Activated T-helper 1 cell treated with anti-CD3 and anti-CD28 coated beads, Interleukin-12 subunit alpha, Interleukin-12 subunit beta, Interleukin-2, Interleukin-4 antibody, amounts not matched to agents 30 ng/mL and 10 ng/mL and 1 ng/mL, durations not matched to agents 14 hours and 24 hours and 36 hours (primary cell): ENCODE measurements around the gene CYP19A1. TPM values are rescaled to one million over a fixed set of nuclear protein-coding genes. Genes with fewer than 3 reads are reported as not detected.

Source experiments
- DNase-seq: peaks from one replicate; pipeline ENCODE4 v3.0.0; 2021; ENCODE audit warnings: low spot score
- H3K27ac Mint-ChIP-seq: one replicate; pipeline ENCODE4 v1.8.0; 2021; ENCODE audit warnings: mild to moderate bottlenecking, mixed read lengths
- H3K27me3 Mint-ChIP-seq: one replicate; pipeline ENCODE4 v1.8.0; 2022; ENCODE audit warnings: mild to moderate bottlenecking, moderate library complexity, mixed read lengths; ENCODE audit not compliant: insufficient read depth
- H3K36me3 Mint-ChIP-seq: one replicate; pipeline ENCODE4 v1.8.0; 2021; ENCODE audit warnings: low read depth, mixed read lengths
- H3K4me1 Mint-ChIP-seq: one replicate; pipeline ENCODE4 v1.8.0; 2021; ENCODE audit warnings: low read depth, mixed read lengths
- H3K4me3 Mint-ChIP-seq: one replicate; pipeline ENCODE4 v1.8.0; 2021; ENCODE audit warnings: mild to moderate bottlenecking, moderate library complexity, mixed read lengths
- H3K9me3 Mint-ChIP-seq: one replicate; pipeline ENCODE4 v1.8.0; 2021; ENCODE audit warnings: mixed read lengths
- intact Hi-C: fragments of 100-400 bp; cut with micrococcal nuclease; formaldehyde crosslinking; loops from one replicate; pipeline ENCODE4 v1.15.1; 2024
- total RNA-seq: library from RNA; stranded (reverse); gene quantifications from 2 replicates; pipeline ENCODE4 v1.2.3, GENCODE V29; 2022

CYP19A1 gene
- total RNA-seq, 1 donor from 2014 or later, result 0.23 TPM

GRCh38 chr15:51350723-51351122, 12.3 kb upstream of the CYP19A1 start:
- no peaks in the 10 kb centered on the region for H3K36me3 Mint-ChIP-seq
- intact Hi-C loops, result no loop called here
- no peaks in the 10 kb centered on the region for H3K9me3 Mint-ChIP-seq
- no peak overlapping the region for H3K27ac Mint-ChIP-seq
- no peak overlapping the region for H3K4me3 Mint-ChIP-seq
- no peaks in the 10 kb centered on the region for H3K4me1 Mint-ChIP-seq
- DNase-seq, result no peak
- peaks cover 5% of the 10 kb centered on the region for H3K27me3 Mint-ChIP-seq

DNA sequence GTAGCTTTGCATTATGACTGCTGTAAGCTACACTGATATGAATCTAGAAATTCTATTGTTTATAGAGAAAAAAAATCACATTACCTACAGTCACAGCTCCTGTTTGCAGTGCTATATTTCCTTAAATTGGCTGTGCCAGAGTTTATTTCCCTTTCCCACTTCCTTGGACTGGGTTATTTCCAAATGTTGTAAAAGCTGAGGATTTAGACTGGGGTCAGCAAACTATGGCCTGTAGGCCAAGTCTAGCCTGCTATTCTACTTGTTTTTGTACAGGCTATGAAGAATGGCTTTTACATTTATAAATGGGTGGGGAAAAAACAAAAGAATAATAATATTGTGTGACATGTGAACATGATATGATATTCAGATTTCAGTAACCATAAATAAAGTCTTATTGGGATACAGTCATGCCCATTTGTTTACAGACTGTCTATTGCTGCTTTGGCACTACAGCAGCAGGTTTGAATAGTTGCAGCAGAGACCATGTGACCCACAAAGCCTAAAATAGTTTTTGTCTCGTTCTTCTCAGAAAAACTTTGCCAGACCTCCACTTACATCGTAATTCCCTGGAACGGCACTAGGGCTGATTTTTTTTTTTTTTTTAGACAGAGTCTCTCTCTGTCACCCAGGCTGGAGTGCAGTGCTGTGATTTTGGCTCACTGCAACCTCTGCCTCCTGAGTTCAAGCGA, 10.9 kb upstream of the CYP19A1 start:
- Mint-ChIP-seq H3K36me3 (no peaks in the 10 kb centered on the region), H3K27ac (no peak overlapping the region), H3K9me3 (no peaks in the 10 kb centered on the region), H3K4me1 (no peaks in the 10 kb centered on the region), H3K27me3 (peaks cover 10% of the 10 kb centered on the region), H3K4me3 (no peak overlapping the region)
- DNase-seq, result no peak
- intact Hi-C loops, result no loop called here

DNA sequence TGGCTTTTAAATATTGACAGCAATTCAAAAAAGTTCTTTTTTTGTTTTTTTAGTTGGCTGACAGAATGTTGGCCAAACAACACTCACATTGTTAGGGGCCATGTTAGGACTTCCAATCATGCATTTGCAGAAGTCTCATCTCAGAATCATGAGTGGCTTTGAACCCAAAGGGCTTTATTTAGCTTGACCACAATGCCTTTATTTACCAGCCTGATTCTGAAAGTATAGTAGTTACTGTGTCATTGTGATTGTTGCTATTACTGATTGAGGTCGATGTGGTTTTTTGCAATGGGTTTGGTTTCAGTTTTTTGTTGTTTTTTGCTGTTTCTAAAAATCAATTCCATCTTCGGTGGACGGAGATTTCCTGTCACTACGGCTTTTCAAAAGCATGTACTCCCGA, 10.3 kb upstream of the CYP19A1 start:
- Mint-ChIP-seq H3K27ac (no peak overlapping the region), H3K4me3 (no peak overlapping the region), H3K9me3 (no peaks in the 10 kb centered on the region), H3K36me3 (no peaks in the 10 kb centered on the region), H3K27me3 (peaks cover 14% of the 10 kb centered on the region), H3K4me1 (no peaks in the 10 kb centered on the region)
- intact Hi-C loops, result no loop called here
- no peak for DNase-seq

GRCh38 chr15:51346136-51346535, 7.7 kb upstream of the CYP19A1 start:
- H3K27me3 Mint-ChIP-seq, result peaks cover 25% of the 10 kb centered on the region
- intact Hi-C loops, result no loop called here
- no peak for DNase-seq

GRCh38 chr15:51343466-51343865, 5.1 kb upstream of the CYP19A1 start:
- H3K9me3 Mint-ChIP-seq, result no peaks in the 10 kb centered on the region
- H3K4me3 Mint-ChIP-seq, result no peak overlapping the region
- no peak overlapping the region for H3K27ac Mint-ChIP-seq
- no peaks in the 10 kb centered on the region for H3K4me1 Mint-ChIP-seq
- no peak for DNase-seq
- H3K36me3 Mint-ChIP-seq, result no peaks in the 10 kb centered on the region
- H3K27me3 Mint-ChIP-seq, result peaks cover 33% of the 10 kb centered on the region
- intact Hi-C loops, result no loop called here

More at GRCh38 chr15:51346136-51346535, 7.7 kb upstream of the CYP19A1 start:
- no peaks in the 10 kb centered on the region for H3K9me3 Mint-ChIP-seq
- no peaks in the 10 kb centered on the region for H3K4me1 Mint-ChIP-seq
- H3K4me3 Mint-ChIP-seq, result no peak overlapping the region
- no peak overlapping the region for H3K27ac Mint-ChIP-seq
- no peaks in the 10 kb centered on the region for H3K36me3 Mint-ChIP-seq

GRCh38 chr15:51342227-51342999, 4.0 kb upstream of the CYP19A1 start:
- no peak for DNase-seq
- H3K27me3 Mint-ChIP-seq, result peaks cover 31% of the 10 kb centered on the region
- no peaks in the 10 kb centered on the region for H3K36me3 Mint-ChIP-seq
- intact Hi-C loops, result no loop called here
- H3K9me3 Mint-ChIP-seq, result no peaks in the 10 kb centered on the region
- H3K4me3 Mint-ChIP-seq, result no peak overlapping the region
- H3K27ac Mint-ChIP-seq, result no peak overlapping the region
- no peaks in the 10 kb centered on the region for H3K4me1 Mint-ChIP-seq

DNA sequence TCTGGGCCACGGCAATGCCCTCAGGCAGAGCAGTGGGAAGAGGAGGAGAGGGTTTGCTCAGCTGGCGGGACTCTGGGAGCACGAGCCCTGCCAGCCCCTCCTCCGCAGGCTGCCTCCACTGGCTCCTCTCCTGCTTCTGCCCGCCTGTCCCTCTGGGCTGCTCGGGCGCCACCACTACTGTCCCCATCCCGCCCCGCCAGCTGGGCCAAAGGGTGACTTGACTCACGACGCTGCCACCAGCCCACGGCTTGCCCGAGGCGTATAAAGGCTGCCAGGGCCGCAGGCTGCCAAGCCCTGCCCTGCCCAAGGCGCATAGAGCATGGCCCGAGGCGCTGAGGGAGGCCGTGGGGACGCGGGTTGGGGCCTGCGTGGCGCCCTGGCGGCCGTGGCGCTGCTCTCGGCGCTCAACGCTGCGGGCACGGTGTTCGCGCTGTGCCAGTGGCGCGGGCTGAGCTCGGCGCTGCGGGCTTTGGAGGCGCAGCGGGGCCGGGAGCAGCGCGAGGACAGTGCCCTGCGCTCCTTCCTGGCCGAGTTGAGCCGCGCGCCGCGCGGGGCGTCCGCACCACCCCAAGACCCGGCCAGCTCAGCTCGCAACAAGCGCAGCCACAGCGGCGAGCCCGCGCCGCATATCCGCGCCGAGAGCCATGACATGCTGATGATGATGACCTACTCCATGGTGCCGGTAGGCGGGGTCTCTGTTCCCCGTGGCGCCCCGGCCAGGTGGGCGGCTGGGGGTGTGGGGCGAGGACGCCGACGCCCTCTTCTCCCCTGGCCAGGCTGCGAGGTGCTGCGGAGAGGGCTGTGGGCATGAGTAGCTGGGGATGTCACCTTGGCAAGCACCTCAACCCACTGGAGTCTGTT, 3.2 kb upstream of the CYP19A1 start, which contains the start of gene GLDN:
GLDN (plus strand) TSS at position 290 of the 861 bp plus-strand sequence; CDS start at position 320, 30 bp downstream.
- Mint-ChIP-seq H3K27me3 (peaks cover 31% of the 10 kb centered on the region), H3K36me3 (no peaks in the 10 kb centered on the region), H3K4me1 (no peaks in the 10 kb centered on the region), H3K9me3 (no peaks in the 10 kb centered on the region), H3K27ac (no peak within 1 kb of the TSS), H3K4me3 (no peak within 1 kb of the TSS)
- DNase-seq, result no peak
- intact Hi-C loops, result no loop called here

GRCh38 chr15:51335538-51336410, 2.6 kb downstream of the CYP19A1 start:
- intact Hi-C loops, result no loop called here

GRCh38 chr15:51335087-51335486, 3.3 kb downstream of the CYP19A1 start:
- Mint-ChIP-seq H3K36me3 (no peaks in the 10 kb centered on the region), H3K27me3 (peaks cover 2% of the 10 kb centered on the region), H3K9me3 (no peaks in the 10 kb centered on the region), H3K4me3 (no peak overlapping the region), H3K27ac (no peak overlapping the region), H3K4me1 (no peaks in the 10 kb centered on the region)
- intact Hi-C loops, result no loop called here
- DNase-seq, result no peak

More at GRCh38 chr15:51335538-51336410, 2.6 kb downstream of the CYP19A1 start:
- DNase-seq, result no peak
- no peaks in the 10 kb centered on the region for H3K36me3 Mint-ChIP-seq
- H3K27ac Mint-ChIP-seq, result peak overlapping the region; percentile 46
- H3K4me3 Mint-ChIP-seq, result no peak overlapping the region
- H3K9me3 Mint-ChIP-seq, result no peaks in the 10 kb centered on the region
- H3K27me3 Mint-ChIP-seq, result peaks cover 9% of the 10 kb centered on the region
- H3K4me1 Mint-ChIP-seq, result no peaks in the 10 kb centered on the region

DNA sequence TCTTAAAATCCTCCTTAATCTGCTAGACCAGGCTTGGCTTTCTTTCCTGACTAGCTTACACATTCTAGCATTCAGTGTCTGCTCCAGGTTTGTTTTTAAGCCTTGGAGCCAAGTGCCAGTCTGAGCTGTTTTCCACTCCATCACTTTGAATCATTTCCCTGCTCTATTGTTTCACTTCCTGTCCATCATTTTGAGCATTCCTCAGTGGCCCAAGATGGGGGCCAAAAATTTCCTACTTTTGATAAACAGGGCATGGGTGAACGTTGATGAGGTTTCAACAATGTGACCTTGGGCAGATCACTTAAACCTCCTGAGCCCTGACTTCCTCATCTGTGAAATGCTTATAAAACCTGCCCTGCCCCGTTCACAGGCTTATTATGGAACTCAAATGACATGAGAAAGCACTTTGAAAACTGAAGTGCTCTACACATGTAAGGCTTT, 4.4 kb downstream of the CYP19A1 start:
- H3K36me3 Mint-ChIP-seq, result no peaks in the 10 kb centered on the region
- peaks cover 2% of the 10 kb centered on the region for H3K27me3 Mint-ChIP-seq
- no peaks in the 10 kb centered on the region for H3K9me3 Mint-ChIP-seq
- no peaks in the 10 kb centered on the region for H3K4me1 Mint-ChIP-seq
- DNase-seq, result no peak
- intact Hi-C loops, result no loop called here
- no peak overlapping the region for H3K4me3 Mint-ChIP-seq
- H3K27ac Mint-ChIP-seq, result no peak overlapping the region

GRCh38 chr15:51333571-51333970, 4.8 kb downstream of the CYP19A1 start:
- Mint-ChIP-seq H3K4me3 (no peak overlapping the region), H3K27me3 (peaks cover 2% of the 10 kb centered on the region), H3K4me1 (no peaks in the 10 kb centered on the region), H3K27ac (no peak overlapping the region), H3K36me3 (no peaks in the 10 kb centered on the region), H3K9me3 (no peaks in the 10 kb centered on the region)
- intact Hi-C loops, result no loop called here
- DNase-seq, result no peak
